Bronchial epithelial cell (primary cell): Measurements from ENCODE around the gene ZSCAN25. TPM values are rescaled to one million over a fixed set of nuclear protein-coding genes. Genes with fewer than 3 reads are reported as not detected.
"Not testable (repeated sequence)": the region's sequence is repeated elsewhere in the genome, so short reads cannot be mapped to it uniquely, and the experiment has no call there.

Source experiments
- DNase-seq: peaks from one replicate; pipeline ENCODE4 v3.0.0-alpha.2; 2010; ENCODE audit warnings: low read depth
- FAIRE-seq: peaks from 2 replicates; lab custom pipeline; 2011; peaks lifted over from hg19 to GRCh38; lab: Jason Lieb, UNC
- H3K27me3 ChIP-seq: 2 replicates; pipeline ENCODE4 v1.5.1; 2011; ENCODE audit warnings: low read length; ENCODE audit not compliant: control insufficient read depth, insufficient read depth
- H3K36me3 ChIP-seq: 2 replicates; pipeline ENCODE4 v1.5.1; 2011; ENCODE audit warnings: low read length; ENCODE audit not compliant: control insufficient read depth, insufficient read depth
- H3K4me3 ChIP-seq: 2 replicates; pipeline ENCODE4 v1.5.1; 2011; ENCODE audit warnings: mild to moderate bottlenecking, low read depth, low read length, control low read depth
- CTCF ChIP-seq: IDR thresholded peaks from 2 replicates; pipeline ENCODE4 v1.5.1; 2011; ENCODE audit warnings: mild to moderate bottlenecking, moderate library complexity, low read length, control low read depth, inconsistent platforms; ENCODE audit not compliant: insufficient read depth, severe bottlenecking
- total RNA-seq: library from RNA; depleted of rRNA; stranded (reverse); fragments of >200 nt; gene quantifications from 2 replicates; pipeline ENCODE4 v1.2.1, GENCODE V29; 2014

The ZSCAN25 gene
- total RNA-seq, 1 donor from 2014 or later: 12.4 TPM

GRCh38 chr7:99579956-99580777 lies 36.6 kb upstream of the ZSCAN25 start:
- no peaks in the 10 kb centered on the region for H3K27me3 ChIP-seq
- no peak for FAIRE-seq
- DNase-seq: peak; percentile 13

GRCh38 chr7:99580778-99581332 lies 35.9 kb upstream of the ZSCAN25 start:
- FAIRE-seq, DNase-seq, H3K27me3 ChIP-seq, H3K36me3 ChIP-seq, H3K4me3 ChIP-seq: not testable (repeated sequence)

More at GRCh38 chr7:99579956-99580777, 36.6 kb upstream of the ZSCAN25 start:
- peak; percentile 21 for TF ChIP-seq CTCF
- H3K36me3 ChIP-seq: no peaks in the 10 kb centered on the region
- H3K4me3 ChIP-seq: peak overlapping the region; percentile 39

GRCh38 chr7:99588868-99589267 lies 27.9 kb upstream of the ZSCAN25 start:
- no peak for TF ChIP-seq CTCF
- no peaks in the 10 kb centered on the region for H3K27me3 ChIP-seq
- no peak for FAIRE-seq
- H3K4me3 ChIP-seq: no peak overlapping the region
- no peak for DNase-seq
- H3K36me3 ChIP-seq: no peaks in the 10 kb centered on the region

GRCh38 chr7:99594948-99595745 lies 21.6 kb upstream of the ZSCAN25 start:
- Histone ChIP-seq H3K4me3 (no peak overlapping the region), H3K27me3 (no peaks in the 10 kb centered on the region), H3K36me3 (no peaks in the 10 kb centered on the region)
- FAIRE-seq (no peak), DNase-seq (no peak)
- TF ChIP-seq CTCF: no peak

GRCh38 chr7:99596408-99596955 lies 20.3 kb upstream of the ZSCAN25 start:
- H3K36me3 ChIP-seq: no peaks in the 10 kb centered on the region
- FAIRE-seq (no peak), DNase-seq (no peak)
- no peak for TF ChIP-seq CTCF
- H3K27me3 ChIP-seq: no peaks in the 10 kb centered on the region
- no peak overlapping the region for H3K4me3 ChIP-seq
